Measurements from ENCODE around the gene MMD2.

MMD2 gene

GRCh38 chr7:4951903-4952636 lies 6.9 kb downstream of the MMD2 start:
- Histone ChIP-seq H3K27me3 (ENCODE audit: insufficient read depth, low read length) (peaks cover 13% of the 10 kb centered on the region), H3K27ac (ENCODE audit: low read length) (no peak overlapping the region), H3K4me1 (ENCODE audit: insufficient read depth, low read length) (no peaks in the 10 kb centered on the region), H3K36me3 (ENCODE audit: insufficient read depth, low read depth, low read length) (no peaks in the 10 kb centered on the region), H3K4me3 (ENCODE audit: low read length) (no peak overlapping the region), H3K9me3 (ENCODE audit: insufficient read depth, low read depth, low read length) (no peaks in the 10 kb centered on the region), H3K9ac (ENCODE audit: low read depth, low read length) (no peak overlapping the region)

- H3K27ac ChIP-seq (ENCODE audit: low read length), result no peak overlapping the region
- H3K4me3 ChIP-seq (ENCODE audit: low read length), result no peak overlapping the region
- no peaks in the 10 kb centered on the region for H3K36me3 ChIP-seq (ENCODE audit: insufficient read depth, low read depth, low read length)
Measured at GRCh38 chr7:4951304-4951703, 7.7 kb downstream of the MMD2 start.

GRCh38 chr7:4948402-4948801 lies 10.6 kb downstream of the MMD2 start:
- Histone ChIP-seq H3K27me3 (ENCODE audit: insufficient read depth, low read length) (no peaks in the 10 kb centered on the region), H3K4me3 (ENCODE audit: low read length) (no peak overlapping the region), H3K4me1 (ENCODE audit: insufficient read depth, low read length) (no peaks in the 10 kb centered on the region)

More at GRCh38 chr7:4951304-4951703, 7.7 kb downstream of the MMD2 start:
- H3K4me1 ChIP-seq (ENCODE audit: insufficient read depth, low read length), result no peaks in the 10 kb centered on the region
- no peaks in the 10 kb centered on the region for H3K9me3 ChIP-seq (ENCODE audit: insufficient read depth, low read depth, low read length)
- H3K9ac ChIP-seq (ENCODE audit: low read depth, low read length), result no peak overlapping the region
- peaks cover 7% of the 10 kb centered on the region for H3K27me3 ChIP-seq (ENCODE audit: insufficient read depth, low read length)

GRCh38 chr7:4945949-4946348 lies 13.0 kb downstream of the MMD2 start:
- Histone ChIP-seq H3K4me1 (ENCODE audit: insufficient read depth, low read length) (no peaks in the 10 kb centered on the region), H3K9me3 (ENCODE audit: insufficient read depth, low read depth, low read length) (no peaks in the 10 kb centered on the region), H3K27me3 (ENCODE audit: insufficient read depth, low read length) (no peaks in the 10 kb centered on the region), H3K9ac (ENCODE audit: low read depth, low read length) (no peak overlapping the region), H3K36me3 (ENCODE audit: insufficient read depth, low read depth, low read length) (no peaks in the 10 kb centered on the region), H3K27ac (ENCODE audit: low read length) (no peak overlapping the region), H3K4me3 (ENCODE audit: low read length) (no peak overlapping the region)

More at GRCh38 chr7:4948402-4948801, 10.6 kb downstream of the MMD2 start:
- Histone ChIP-seq H3K9me3 (ENCODE audit: insufficient read depth, low read depth, low read length) (no peaks in the 10 kb centered on the region), H3K27ac (ENCODE audit: low read length) (no peak overlapping the region), H3K36me3 (ENCODE audit: insufficient read depth, low read depth, low read length) (no peaks in the 10 kb centered on the region), H3K9ac (ENCODE audit: low read depth, low read length) (no peak overlapping the region)

- H3K27ac ChIP-seq (ENCODE audit: low read length), result no peak overlapping the region
- no peaks in the 10 kb centered on the region for H3K4me1 ChIP-seq (ENCODE audit: insufficient read depth, low read length)
- no peak overlapping the region for H3K9ac ChIP-seq (ENCODE audit: low read depth, low read length)
- no peaks in the 10 kb centered on the region for H3K27me3 ChIP-seq (ENCODE audit: insufficient read depth, low read length)
- H3K9me3 ChIP-seq (ENCODE audit: insufficient read depth, low read depth, low read length), result no peaks in the 10 kb centered on the region
- H3K4me3 ChIP-seq (ENCODE audit: low read length), result no peak overlapping the region
- H3K36me3 ChIP-seq (ENCODE audit: insufficient read depth, low read depth, low read length), result no peaks in the 10 kb centered on the region
Measured at GRCh38 chr7:4944939-4945338, 14.0 kb downstream of the MMD2 start.

- H3K36me3 ChIP-seq (ENCODE audit: insufficient read depth, low read depth, low read length), result no peaks in the 10 kb centered on the region
- H3K27me3 ChIP-seq (ENCODE audit: insufficient read depth, low read length), result no peaks in the 10 kb centered on the region
- H3K9me3 ChIP-seq (ENCODE audit: insufficient read depth, low read depth, low read length), result no peaks in the 10 kb centered on the region
- H3K27ac ChIP-seq (ENCODE audit: low read length), result no peak overlapping the region
- no peaks in the 10 kb centered on the region for H3K4me1 ChIP-seq (ENCODE audit: insufficient read depth, low read length)
- no peak overlapping the region for H3K9ac ChIP-seq (ENCODE audit: low read depth, low read length)
- H3K4me3 ChIP-seq (ENCODE audit: low read length), result no peak overlapping the region
Measured at GRCh38 chr7:4943297-4943696, 15.7 kb downstream of the MMD2 start.

GRCh38 chr7:4939971-4940728 lies 18.8 kb downstream of the MMD2 start:
- no peak overlapping the region for H3K4me3 ChIP-seq (ENCODE audit: low read length)
- no peaks in the 10 kb centered on the region for H3K4me1 ChIP-seq (ENCODE audit: insufficient read depth, low read length)
- no peaks in the 10 kb centered on the region for H3K36me3 ChIP-seq (ENCODE audit: insufficient read depth, low read depth, low read length)
- H3K27ac ChIP-seq (ENCODE audit: low read length), result no peak overlapping the region
- H3K9ac ChIP-seq (ENCODE audit: low read depth, low read length), result no peak overlapping the region
- H3K27me3 ChIP-seq (ENCODE audit: insufficient read depth, low read length), result no peaks in the 10 kb centered on the region
- H3K9me3 ChIP-seq (ENCODE audit: insufficient read depth, low read depth, low read length), result no peaks in the 10 kb centered on the region

- no peak overlapping the region for H3K27ac ChIP-seq (ENCODE audit: low read length)
- no peaks in the 10 kb centered on the region for H3K36me3 ChIP-seq (ENCODE audit: insufficient read depth, low read depth, low read length)
- H3K9ac ChIP-seq (ENCODE audit: low read depth, low read length), result no peak overlapping the region
- no peaks in the 10 kb centered on the region for H3K27me3 ChIP-seq (ENCODE audit: insufficient read depth, low read length)
- no peaks in the 10 kb centered on the region for H3K9me3 ChIP-seq (ENCODE audit: insufficient read depth, low read depth, low read length)
- no peak overlapping the region for H3K4me3 ChIP-seq (ENCODE audit: low read length)
- H3K4me1 ChIP-seq (ENCODE audit: insufficient read depth, low read length), result no peaks in the 10 kb centered on the region
Measured at GRCh38 chr7:4937411-4937810, 21.6 kb downstream of the MMD2 start.

- Histone ChIP-seq H3K4me1 (ENCODE audit: insufficient read depth, low read length) (no peaks in the 10 kb centered on the region), H3K36me3 (ENCODE audit: insufficient read depth, low read depth, low read length) (no peaks in the 10 kb centered on the region), H3K9me3 (ENCODE audit: insufficient read depth, low read depth, low read length) (no peaks in the 10 kb centered on the region), H3K9ac (ENCODE audit: low read depth, low read length) (no peak overlapping the region), H3K27ac (ENCODE audit: low read length) (no peak overlapping the region), H3K27me3 (ENCODE audit: insufficient read depth, low read length) (no peaks in the 10 kb centered on the region), H3K4me3 (ENCODE audit: low read length) (no peak overlapping the region)
Measured at GRCh38 chr7:4934419-4935025, 24.5 kb downstream of the MMD2 start.

- H3K9me3 ChIP-seq (ENCODE audit: insufficient read depth, low read depth, low read length), result no peaks in the 10 kb centered on the region
- no peaks in the 10 kb centered on the region for H3K27me3 ChIP-seq (ENCODE audit: insufficient read depth, low read length)
Measured at GRCh38 chr7:4931943-4932342, 27.0 kb downstream of the MMD2 start.

GRCh38 chr7:4929005-4929404 lies 30.0 kb downstream of the MMD2 start:
- Histone ChIP-seq H3K9me3 (ENCODE audit: insufficient read depth, low read depth, low read length) (no peaks in the 10 kb centered on the region), H3K9ac (ENCODE audit: low read depth, low read length) (no peak overlapping the region), H3K36me3 (ENCODE audit: insufficient read depth, low read depth, low read length) (no peaks in the 10 kb centered on the region), H3K4me3 (ENCODE audit: low read length) (no peak overlapping the region), H3K27me3 (ENCODE audit: insufficient read depth, low read length) (no peaks in the 10 kb centered on the region), H3K27ac (ENCODE audit: low read length) (no peak overlapping the region), H3K4me1 (ENCODE audit: insufficient read depth, low read length) (no peaks in the 10 kb centered on the region)

More at GRCh38 chr7:4931943-4932342, 27.0 kb downstream of the MMD2 start:
- H3K4me3 ChIP-seq (ENCODE audit: low read length), result no peak overlapping the region
- H3K4me1 ChIP-seq (ENCODE audit: insufficient read depth, low read length), result no peaks in the 10 kb centered on the region
- no peak overlapping the region for H3K9ac ChIP-seq (ENCODE audit: low read depth, low read length)
- no peak overlapping the region for H3K27ac ChIP-seq (ENCODE audit: low read length)
- H3K36me3 ChIP-seq (ENCODE audit: insufficient read depth, low read depth, low read length), result no peaks in the 10 kb centered on the region

- no peak overlapping the region for H3K27ac ChIP-seq (ENCODE audit: low read length)
- H3K36me3 ChIP-seq (ENCODE audit: insufficient read depth, low read depth, low read length), result no peaks in the 10 kb centered on the region
- H3K27me3 ChIP-seq (ENCODE audit: insufficient read depth, low read length), result no peaks in the 10 kb centered on the region
Measured at GRCh38 chr7:4928445-4928844, 30.5 kb downstream of the MMD2 start.

More at GRCh38 chr7:4928445-4928844, 30.5 kb downstream of the MMD2 start:
- Histone ChIP-seq H3K4me1 (ENCODE audit: insufficient read depth, low read length) (no peaks in the 10 kb centered on the region), H3K9me3 (ENCODE audit: insufficient read depth, low read depth, low read length) (no peaks in the 10 kb centered on the region), H3K4me3 (ENCODE audit: low read length) (no peak overlapping the region), H3K9ac (ENCODE audit: low read depth, low read length) (no peak overlapping the region)
